VCaP (cell line): ENCODE results near the gene MYOF.
A peak's percentile ranks its signal among the peaks of the same experiment; 100 is the strongest.

Experiments used
- H3K27ac ChIP-seq: fragments of 450-650 bp; 2 replicates; pipeline ENCODE4 v1.5.1; 2017
- TF ChIP-seq, protein P1 (sequence below): fragments of 450-650 bp; conservative IDR thresholded peaks from 2 replicates; pipeline ENCODE4 v1.5.1; 2017; ENCODE audit warnings: mild to moderate bottlenecking, moderate library complexity

The MYOF gene, protein sequence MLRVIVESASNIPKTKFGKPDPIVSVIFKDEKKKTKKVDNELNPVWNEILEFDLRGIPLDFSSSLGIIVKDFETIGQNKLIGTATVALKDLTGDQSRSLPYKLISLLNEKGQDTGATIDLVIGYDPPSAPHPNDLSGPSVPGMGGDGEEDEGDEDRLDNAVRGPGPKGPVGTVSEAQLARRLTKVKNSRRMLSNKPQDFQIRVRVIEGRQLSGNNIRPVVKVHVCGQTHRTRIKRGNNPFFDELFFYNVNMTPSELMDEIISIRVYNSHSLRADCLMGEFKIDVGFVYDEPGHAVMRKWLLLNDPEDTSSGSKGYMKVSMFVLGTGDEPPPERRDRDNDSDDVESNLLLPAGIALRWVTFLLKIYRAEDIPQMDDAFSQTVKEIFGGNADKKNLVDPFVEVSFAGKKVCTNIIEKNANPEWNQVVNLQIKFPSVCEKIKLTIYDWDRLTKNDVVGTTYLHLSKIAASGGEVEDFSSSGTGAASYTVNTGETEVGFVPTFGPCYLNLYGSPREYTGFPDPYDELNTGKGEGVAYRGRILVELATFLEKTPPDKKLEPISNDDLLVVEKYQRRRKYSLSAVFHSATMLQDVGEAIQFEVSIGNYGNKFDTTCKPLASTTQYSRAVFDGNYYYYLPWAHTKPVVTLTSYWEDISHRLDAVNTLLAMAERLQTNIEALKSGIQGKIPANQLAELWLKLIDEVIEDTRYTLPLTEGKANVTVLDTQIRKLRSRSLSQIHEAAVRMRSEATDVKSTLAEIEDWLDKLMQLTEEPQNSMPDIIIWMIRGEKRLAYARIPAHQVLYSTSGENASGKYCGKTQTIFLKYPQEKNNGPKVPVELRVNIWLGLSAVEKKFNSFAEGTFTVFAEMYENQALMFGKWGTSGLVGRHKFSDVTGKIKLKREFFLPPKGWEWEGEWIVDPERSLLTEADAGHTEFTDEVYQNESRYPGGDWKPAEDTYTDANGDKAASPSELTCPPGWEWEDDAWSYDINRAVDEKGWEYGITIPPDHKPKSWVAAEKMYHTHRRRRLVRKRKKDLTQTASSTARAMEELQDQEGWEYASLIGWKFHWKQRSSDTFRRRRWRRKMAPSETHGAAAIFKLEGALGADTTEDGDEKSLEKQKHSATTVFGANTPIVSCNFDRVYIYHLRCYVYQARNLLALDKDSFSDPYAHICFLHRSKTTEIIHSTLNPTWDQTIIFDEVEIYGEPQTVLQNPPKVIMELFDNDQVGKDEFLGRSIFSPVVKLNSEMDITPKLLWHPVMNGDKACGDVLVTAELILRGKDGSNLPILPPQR (N-terminal part only)

DNA sequence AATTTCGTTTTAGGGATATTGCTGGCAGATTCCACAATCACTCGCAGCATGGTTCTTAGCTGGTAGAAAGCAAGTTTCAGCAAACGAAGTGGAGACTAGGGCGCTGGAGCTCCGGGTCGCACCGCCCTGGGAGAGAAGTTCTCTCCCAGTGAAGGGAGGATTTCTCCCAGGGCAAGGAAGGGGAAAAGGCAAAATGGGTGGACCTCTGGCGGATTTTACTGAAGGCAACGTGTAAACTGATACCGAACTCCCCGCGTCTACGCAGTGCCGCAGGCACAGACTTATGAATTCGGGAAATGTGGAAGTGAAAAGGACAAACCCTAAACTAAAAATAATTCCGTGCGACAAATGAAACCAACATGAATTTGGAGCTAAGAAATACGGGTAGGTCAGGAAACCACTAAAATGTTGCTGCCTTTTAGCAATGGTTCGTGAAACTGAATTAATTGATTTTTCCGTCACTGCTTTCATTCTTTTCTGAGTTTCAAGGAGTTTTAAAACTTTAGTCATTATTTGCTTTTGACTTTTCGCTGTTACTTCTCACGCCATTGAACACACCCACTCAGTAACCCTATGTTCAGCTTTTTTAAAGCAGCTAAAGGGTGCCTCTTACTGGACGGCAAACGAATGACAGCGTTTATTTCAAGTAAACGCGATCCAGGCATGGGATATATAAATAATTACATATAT is at the start of gene MYOF:
Gene MYOF, minus strand, starts transcription at position 190 of the 690 bp plus-strand sequence. Its CDS starts 140 bp downstream, at position 50.
- TF ChIP-seq, protein P1, sequence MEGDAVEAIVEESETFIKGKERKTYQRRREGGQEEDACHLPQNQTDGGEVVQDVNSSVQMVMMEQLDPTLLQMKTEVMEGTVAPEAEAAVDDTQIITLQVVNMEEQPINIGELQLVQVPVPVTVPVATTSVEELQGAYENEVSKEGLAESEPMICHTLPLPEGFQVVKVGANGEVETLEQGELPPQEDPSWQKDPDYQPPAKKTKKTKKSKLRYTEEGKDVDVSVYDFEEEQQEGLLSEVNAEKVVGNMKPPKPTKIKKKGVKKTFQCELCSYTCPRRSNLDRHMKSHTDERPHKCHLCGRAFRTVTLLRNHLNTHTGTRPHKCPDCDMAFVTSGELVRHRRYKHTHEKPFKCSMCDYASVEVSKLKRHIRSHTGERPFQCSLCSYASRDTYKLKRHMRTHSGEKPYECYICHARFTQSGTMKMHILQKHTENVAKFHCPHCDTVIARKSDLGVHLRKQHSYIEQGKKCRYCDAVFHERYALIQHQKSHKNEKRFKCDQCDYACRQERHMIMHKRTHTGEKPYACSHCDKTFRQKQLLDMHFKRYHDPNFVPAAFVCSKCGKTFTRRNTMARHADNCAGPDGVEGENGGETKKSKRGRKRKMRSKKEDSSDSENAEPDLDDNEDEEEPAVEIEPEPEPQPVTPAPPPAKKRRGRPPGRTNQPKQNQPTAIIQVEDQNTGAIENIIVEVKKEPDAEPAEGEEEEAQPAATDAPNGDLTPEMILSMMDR = peak; percentile 62
- no peak within 1 kb of the TSS for H3K27ac ChIP-seq

DNA sequence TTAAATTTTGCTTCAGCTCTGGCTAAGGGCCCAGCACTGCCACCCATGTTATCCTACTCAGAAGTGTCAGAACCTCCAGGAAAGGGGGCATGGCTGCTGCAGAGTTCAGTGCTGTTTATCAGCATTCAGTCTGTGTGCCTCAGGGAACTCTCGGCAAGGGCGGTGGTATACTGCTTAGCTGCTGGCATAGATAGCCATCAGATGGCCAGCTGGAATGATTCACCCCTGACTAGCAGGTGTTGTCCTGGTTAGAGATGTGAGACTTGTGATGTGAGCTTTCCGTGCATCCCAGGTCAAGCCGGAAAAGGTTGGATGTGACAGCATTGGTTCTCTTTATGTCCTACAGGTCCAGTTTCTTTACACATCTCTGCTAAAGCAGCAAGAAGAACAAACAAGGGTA is 36.4 kb upstream of the MYOF start:
- H3K27ac ChIP-seq = no peak overlapping the region
- TF ChIP-seq, protein P1 = no peak

DNA sequence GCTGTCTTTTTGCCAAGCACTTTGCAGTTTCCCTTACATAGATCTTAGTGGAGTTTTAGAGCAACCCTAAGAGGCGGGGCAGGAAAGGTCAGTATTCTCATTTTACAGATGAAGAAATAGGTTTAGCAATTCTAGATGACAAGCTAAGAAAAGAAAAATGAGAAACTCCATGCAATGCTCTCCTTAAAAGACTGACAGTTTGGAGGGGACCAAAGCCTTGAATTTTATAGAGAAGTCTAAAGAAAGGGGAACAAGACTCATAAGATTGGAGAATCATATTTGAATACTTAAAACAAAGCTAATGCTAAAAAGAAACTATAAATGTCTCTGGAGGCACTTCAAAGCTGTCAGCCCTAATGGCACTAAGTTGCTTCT is 33.9 kb upstream of the MYOF start:
- TF ChIP-seq, protein P1 = no peak
- H3K27ac ChIP-seq = no peak overlapping the region

DNA sequence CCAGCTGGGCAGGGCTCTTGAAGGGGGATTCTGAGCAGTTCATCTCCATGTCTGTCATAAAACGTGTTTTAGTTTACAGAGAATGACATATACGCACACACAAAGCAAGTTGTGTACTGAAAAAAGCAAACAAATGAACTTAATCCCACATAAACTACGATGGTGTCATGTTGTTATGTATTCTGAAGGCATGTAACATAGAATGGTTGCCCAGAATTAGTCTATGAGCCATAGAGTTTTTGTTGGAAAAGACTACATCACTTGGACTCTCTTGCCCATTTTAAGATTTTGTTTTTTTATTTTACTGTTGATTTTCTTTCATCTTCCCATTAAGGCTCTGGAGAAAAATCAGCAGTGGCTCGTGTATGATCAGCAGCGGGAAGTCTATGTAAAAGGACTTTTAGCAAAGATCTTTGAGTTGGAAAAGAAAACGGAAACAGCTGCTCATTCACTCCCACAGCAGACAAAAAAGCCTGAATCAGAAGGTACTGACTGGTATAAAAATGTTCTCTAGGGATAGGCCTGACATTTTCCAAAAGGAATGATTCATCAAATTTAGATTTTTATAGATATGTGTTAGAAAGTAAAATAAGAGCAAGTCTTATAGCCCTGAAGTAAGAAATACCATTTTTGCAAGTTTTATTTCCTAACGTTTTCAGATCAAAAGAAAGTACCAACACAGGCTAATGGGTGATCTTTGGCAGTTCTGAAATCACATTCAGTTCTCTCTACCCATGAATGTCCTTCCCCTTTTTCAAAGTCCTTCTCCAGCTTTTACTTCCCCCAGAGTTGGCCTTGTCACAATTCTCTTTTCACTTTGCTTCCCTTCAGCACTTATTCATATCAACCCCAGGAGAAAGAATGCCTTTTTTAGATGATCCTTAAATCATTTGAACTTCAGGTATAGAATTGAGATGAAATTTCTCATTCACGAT is 33.2 kb upstream of the MYOF start:
- no peak overlapping the region for H3K27ac ChIP-seq
- TF ChIP-seq, protein P1 = no peak

DNA sequence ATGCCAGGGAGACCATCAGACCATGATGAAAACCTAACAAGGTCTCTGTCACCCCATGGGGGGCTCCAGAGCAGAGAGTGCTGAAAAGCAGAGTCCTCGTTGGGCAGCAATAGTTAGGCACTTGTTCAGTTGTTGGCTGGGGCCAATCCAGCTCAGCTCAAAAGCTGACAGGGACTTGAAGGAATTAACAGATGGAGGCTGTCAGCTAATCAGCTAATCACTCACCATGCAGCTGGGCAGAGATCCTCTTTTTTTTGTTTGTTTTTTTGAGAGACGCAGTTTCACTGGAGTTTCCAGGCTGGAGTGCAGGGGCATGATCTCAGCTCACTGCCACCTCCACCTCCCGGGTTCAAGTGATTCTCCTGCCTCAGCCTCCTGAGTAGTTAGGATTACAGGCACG is 32.4 kb upstream of the MYOF start:
- H3K27ac ChIP-seq = no peak overlapping the region
- TF ChIP-seq, protein P1 = no peak

DNA sequence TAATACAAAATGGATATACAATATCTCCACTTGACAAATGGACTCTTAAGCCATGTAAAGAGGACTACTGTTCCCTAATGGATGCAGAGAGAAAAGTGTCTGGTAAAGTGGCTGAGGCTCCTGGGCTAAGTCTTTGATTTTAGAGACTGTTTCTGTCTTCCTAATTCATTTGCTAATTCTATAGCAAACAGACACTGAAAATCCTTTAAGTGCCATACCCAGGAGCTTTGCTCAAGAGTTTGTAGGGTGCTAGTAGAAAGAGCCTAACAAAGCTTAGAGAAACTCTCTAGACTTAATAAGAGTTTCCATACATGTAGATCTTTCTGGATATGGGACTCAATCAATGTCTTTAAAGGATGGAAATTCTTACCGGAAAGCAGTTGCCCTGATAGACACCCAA is 31.0 kb upstream of the MYOF start:
- TF ChIP-seq, protein P1 = no peak
- H3K27ac ChIP-seq = no peak overlapping the region
